GM12878 (cell line): ENCODE data around the gene DCAF11.
A peak's percentile ranks its signal among the peaks of the same experiment; 100 is the strongest.

Source experiments
- ATF2 ChIP-seq: IDR thresholded peaks from 2 replicates; pipeline ENCODE4 v1.6.1; 2012; ENCODE audit warnings: low read length, inconsistent platforms
- CHD2 ChIP-seq: IDR thresholded peaks from 2 replicates; pipeline ENCODE4 v1.6.1; 2011; ENCODE audit warnings: low read depth, low read length, improper control_type of control experiment, borderline replicate concordance
- CTCF ChIP-seq, 3 experiments: IDR thresholded peaks in 2 of 3; conservative IDR thresholded peaks in 1 of 3; 2 replicates each; pipeline ENCODE4 v1.5.1; 2011; ENCODE audit warnings: low read depth in 3 of 3, low read length in 3 of 3, mild to moderate bottlenecking in 3 of 3, control low read depth in 2 of 3, moderate library complexity in 2 of 3, inconsistent platforms in 1 of 3, mixed read lengths in 1 of 3; ENCODE audit not compliant: control insufficient read depth in 2 of 3, insufficient read depth in 1 of 3; ENCODE audit errors: extremely low read depth in 1 of 3
- EP300 ChIP-seq, 2 experiments: fragments of 150-350 bp in 1 of 2; IDR thresholded peaks; 2 replicates each; pipeline ENCODE4 v1.6.1; 2011 to 2012; ENCODE audit warnings: low read depth in 2 of 2, low read length in 2 of 2, borderline replicate concordance in 1 of 2, improper control_type of control experiment in 1 of 2, inconsistent platforms in 1 of 2; ENCODE audit not compliant: control insufficient read depth in 1 of 2
- KDM1A ChIP-seq: fragments of 200-600 bp; sonication (generic); IDR thresholded peaks from 2 replicates; pipeline ENCODE4 v1.6.1; 2016; ENCODE audit warnings: borderline replicate concordance
- POLR2A ChIP-seq: IDR thresholded peaks from 2 replicates; pipeline ENCODE4 v1.6.1; 2011; ENCODE audit warnings: low read depth, mild to moderate bottlenecking, low read length
- POLR2AphosphoS2 ChIP-seq: IDR thresholded peaks from 2 replicates; pipeline ENCODE4 v1.6.1; 2011; ENCODE audit warnings: low read depth, mild to moderate bottlenecking, low read length, improper control_type of control experiment, moderate library complexity
- REST ChIP-seq: IDR thresholded peaks from 2 replicates; pipeline ENCODE4 v1.6.1; 2012; ENCODE audit warnings: mild to moderate bottlenecking, low read depth, low read length
- SMC3 ChIP-seq: IDR thresholded peaks from 2 replicates; pipeline ENCODE4 v1.6.1; 2011; ENCODE audit warnings: low read length, improper control_type of control experiment, borderline replicate concordance
- SRF ChIP-seq, 2 experiments: IDR thresholded peaks; 2 replicates each; pipeline ENCODE4 v1.6.1; 2011; ENCODE audit warnings: low read depth in 2 of 2, low read length in 2 of 2, mild to moderate bottlenecking in 1 of 2, moderate library complexity in 1 of 2

GRCh38 chr14:24114532-24115421 lies at the start of gene DCAF11, which contains the start of gene NRL:
- TF ChIP-seq EP300 (IDR thresholded peaks at IDR 0.05; ENCODE audit: borderline replicate concordance in 1 of 2, control insufficient read depth in 1 of 2, low read depth in 2 of 2, low read length in 2 of 2), result no peak
- TF ChIP-seq REST, result no peak
- TF ChIP-seq KDM1A, result no peak
- peak in 1 of 2 experiments; percentile 33; a peak in 1 of 4 replicates for TF ChIP-seq SRF (IDR thresholded peaks at IDR 0.05; ENCODE audit: low read depth in 2 of 2, low read length in 2 of 2)
- TF ChIP-seq POLR2A, result peak; percentile 91
- no peak for TF ChIP-seq CTCF (IDR thresholded peaks at IDR 0.05 in 2 of 3, conservative IDR thresholded peaks at IDR 0.05 in 1 of 3; ENCODE audit: control insufficient read depth in 2 of 3, extremely low read depth in 1 of 3, insufficient read depth in 1 of 3, low read depth in 3 of 3, low read length in 3 of 3)
- peak; percentile 92 for TF ChIP-seq CHD2
- TF ChIP-seq SMC3, result no peak
- TF ChIP-seq ATF2, result no peak
- TF ChIP-seq POLR2AphosphoS2, result no peak; the same call in 1 of the 2 replicates
